HUES64 (cell line): ENCODE data around the gene WNT4. TPM values are rescaled to one million over a fixed set of nuclear protein-coding genes. Genes with fewer than 3 reads are reported as not detected.
A peak's percentile ranks its signal among the peaks of the same experiment; 100 is the strongest.

Experiments used
- H3K27ac ChIP-seq: 2 replicates; pipeline ENCODE4 v1.7.0; 2013; ENCODE audit warnings: low read depth, low read length, inconsistent platforms
- H3K27me3 ChIP-seq: 2 replicates; pipeline ENCODE4 v1.6.1; 2013; ENCODE audit warnings: mild to moderate bottlenecking, low read length; ENCODE audit not compliant: insufficient read depth
- H3K36me3 ChIP-seq: 2 replicates; pipeline ENCODE4 v1.6.1; 2013; ENCODE audit warnings: mild to moderate bottlenecking, low read length; ENCODE audit not compliant: insufficient read depth
- H3K4me1 ChIP-seq: 2 replicates; pipeline ENCODE4 v1.6.1; 2013; ENCODE audit warnings: mild to moderate bottlenecking, low read length, moderate library complexity; ENCODE audit not compliant: insufficient read depth
- H3K4me3 ChIP-seq: 2 replicates; pipeline ENCODE4 v1.5.1; 2013; ENCODE audit warnings: mild to moderate bottlenecking, low read length, moderate library complexity
- H3K9ac ChIP-seq: 2 replicates; pipeline ENCODE4 v1.6.1; 2013; ENCODE audit warnings: mild to moderate bottlenecking, low read depth, low read length
- H3K9me3 ChIP-seq: 2 replicates; pipeline ENCODE4 v1.6.1; 2013; ENCODE audit warnings: low read depth, low read length; ENCODE audit not compliant: insufficient read depth
- WGBS: fragments of 150-250, 120-280 bp; methylation state at CpG from one replicate; pipeline ENCODE4 v1.1.7; 2013; ENCODE audit warnings: missing lambda C conversion rate; 5-methylcytosine and 5-hydroxymethylcytosine counted together
- polyA plus RNA-seq, 2 experiments: library from polyadenylated mRNA; stranded (reverse); fragments of 50-300 nt; gene quantifications; one replicate each; pipeline ENCODE4 v1.2.3, GENCODE V29; 2013

Gene WNT4
- 2.3 TPM for polyA plus RNA-seq (2013, experiment 1 of 2)
- polyA plus RNA-seq (2013, experiment 2 of 2), result 1.6 TPM

- peak within 1 kb of the TSS; percentile 58 for H3K4me3 ChIP-seq
- H3K36me3 ChIP-seq, result no peaks in the 10 kb centered on the region
- peaks cover 16% of the 10 kb centered on the region for H3K4me1 ChIP-seq
- H3K9me3 ChIP-seq, result no peaks in the 10 kb centered on the region
- WGBS, result 2% methylated on average over 105 of the region's 106 CpGs
- H3K27me3 ChIP-seq, result peaks cover 44% of the 10 kb centered on the region
- H3K27ac ChIP-seq, result no peak within 1 kb of the TSS
- H3K9ac ChIP-seq, result no peak within 1 kb of the TSS
These were observed at the start of gene WNT4 for GRCh38 chr1:22143065-22144033. Gene WNT4 (minus strand): TSS chr1:22143097. CDS start chr1:22142922, 175 bp downstream.

GRCh38 chr1:22190731-22191130 lies 47.8 kb upstream of the WNT4 start:
- Histone ChIP-seq H3K27me3 (no peaks in the 10 kb centered on the region), H3K27ac (no peak overlapping the region), H3K9ac (no peak overlapping the region), H3K36me3 (no peaks in the 10 kb centered on the region), H3K4me3 (no peak overlapping the region), H3K9me3 (no peaks in the 10 kb centered on the region), H3K4me1 (no peaks in the 10 kb centered on the region)
- 97% methylated on average over 3 of the region's 3 CpGs for WGBS

GRCh38 chr1:22190251-22190650 lies 47.4 kb upstream of the WNT4 start:
- H3K9ac ChIP-seq, result no peak overlapping the region
- no peaks in the 10 kb centered on the region for H3K4me1 ChIP-seq
- H3K9me3 ChIP-seq, result no peaks in the 10 kb centered on the region
- WGBS, result 93% methylated on average over 6 of the region's 6 CpGs
- H3K27me3 ChIP-seq, result no peaks in the 10 kb centered on the region
- no peak overlapping the region for H3K4me3 ChIP-seq
- H3K27ac ChIP-seq, result no peak overlapping the region
- H3K36me3 ChIP-seq, result no peaks in the 10 kb centered on the region

- WGBS, result 91% methylated on average over 4 of the region's 4 CpGs
- Histone ChIP-seq H3K36me3 (no peaks in the 10 kb centered on the region), H3K4me3 (no peak overlapping the region)
These were observed 46.7 kb upstream of the WNT4 start for GRCh38 chr1:22189619-22190018.

GRCh38 chr1:22188914-22189313 lies 46.0 kb upstream of the WNT4 start:
- H3K36me3 ChIP-seq, result no peaks in the 10 kb centered on the region
- no peaks in the 10 kb centered on the region for H3K27me3 ChIP-seq
- WGBS, result 95% methylated on average over 7 of the region's 7 CpGs
- no peaks in the 10 kb centered on the region for H3K9me3 ChIP-seq
- no peak overlapping the region for H3K27ac ChIP-seq
- H3K4me3 ChIP-seq, result no peak overlapping the region
- no peak overlapping the region for H3K9ac ChIP-seq
- H3K4me1 ChIP-seq, result no peaks in the 10 kb centered on the region

More at GRCh38 chr1:22189619-22190018, 46.7 kb upstream of the WNT4 start:
- Histone ChIP-seq H3K27me3 (no peaks in the 10 kb centered on the region), H3K4me1 (no peaks in the 10 kb centered on the region), H3K9me3 (no peaks in the 10 kb centered on the region), H3K27ac (no peak overlapping the region), H3K9ac (no peak overlapping the region)

GRCh38 chr1:22188436-22188835 lies 45.5 kb upstream of the WNT4 start:
- H3K9ac ChIP-seq, result no peak overlapping the region
- no peaks in the 10 kb centered on the region for H3K27me3 ChIP-seq
- no peak overlapping the region for H3K4me3 ChIP-seq
- WGBS, result 90% methylated on average over 3 of the region's 3 CpGs
- H3K36me3 ChIP-seq, result no peaks in the 10 kb centered on the region
- H3K4me1 ChIP-seq, result no peaks in the 10 kb centered on the region
- no peaks in the 10 kb centered on the region for H3K9me3 ChIP-seq
- no peak overlapping the region for H3K27ac ChIP-seq

- Histone ChIP-seq H3K9ac (no peak overlapping the region), H3K27ac (no peak overlapping the region), H3K4me3 (no peak overlapping the region), H3K4me1 (no peaks in the 10 kb centered on the region), H3K27me3 (no peaks in the 10 kb centered on the region), H3K9me3 (no peaks in the 10 kb centered on the region), H3K36me3 (no peaks in the 10 kb centered on the region)
- 97% methylated on average over 7 of the region's 7 CpGs for whole genome bisulfite sequencing
These were observed 43.4 kb upstream of the WNT4 start for GRCh38 chr1:22186311-22186710.

GRCh38 chr1:22184892-22185612 lies 42.2 kb upstream of the WNT4 start:
- Histone ChIP-seq H3K9me3 (no peaks in the 10 kb centered on the region), H3K4me3 (no peak overlapping the region), H3K36me3 (no peaks in the 10 kb centered on the region), H3K4me1 (no peaks in the 10 kb centered on the region), H3K9ac (no peak overlapping the region), H3K27me3 (no peaks in the 10 kb centered on the region), H3K27ac (no peak overlapping the region)
- WGBS, result 78% methylated on average over 21 of the region's 21 CpGs

- H3K36me3 ChIP-seq, result no peaks in the 10 kb centered on the region
- H3K4me1 ChIP-seq, result no peaks in the 10 kb centered on the region
- no peak overlapping the region for H3K9ac ChIP-seq
- H3K9me3 ChIP-seq, result no peaks in the 10 kb centered on the region
- H3K4me3 ChIP-seq, result no peak overlapping the region
- H3K27me3 ChIP-seq, result no peaks in the 10 kb centered on the region
- no peak overlapping the region for H3K27ac ChIP-seq
- 95% methylated on average over 1 of the region's 1 CpG for WGBS
These were observed 41.6 kb upstream of the WNT4 start for GRCh38 chr1:22184454-22184853.

GRCh38 chr1:22182715-22183114 lies 39.8 kb upstream of the WNT4 start:
- H3K9ac ChIP-seq, result no peak overlapping the region
- H3K36me3 ChIP-seq, result no peaks in the 10 kb centered on the region
- H3K9me3 ChIP-seq, result no peaks in the 10 kb centered on the region
- H3K4me3 ChIP-seq, result no peak overlapping the region
- H3K27me3 ChIP-seq, result no peaks in the 10 kb centered on the region
- 87% methylated on average over 11 of the region's 11 CpGs for WGBS
- H3K4me1 ChIP-seq, result no peaks in the 10 kb centered on the region
- H3K27ac ChIP-seq, result no peak overlapping the region

- 0 out of 2 replicates have a peak, but pooled peaks cover under 1% of the 10 kb centered on the region for H3K9me3 ChIP-seq
- WGBS, result 94% methylated on average over 2 of the region's 2 CpGs
These were observed 36.4 kb upstream of the WNT4 start for GRCh38 chr1:22179197-22179803.

More at GRCh38 chr1:22179197-22179803, 36.4 kb upstream of the WNT4 start:
- Histone ChIP-seq H3K4me1 (no peaks in the 10 kb centered on the region), H3K4me3 (no peak overlapping the region), H3K27me3 (no peaks in the 10 kb centered on the region), H3K9ac (no peak overlapping the region), H3K36me3 (no peaks in the 10 kb centered on the region), H3K27ac (no peak overlapping the region)
